OCI-LY3 (cell line): ENCODE measurements around the gene DRD4.

Experiments used
- H2AFZ ChIP-seq: fragments of 200-600, 300-600 bp; shearing (Covaris generic); 2 replicates; pipeline ENCODE4 v1.6.0; 2014; ENCODE audit warnings: antibody characterized with exemption, low read depth, low read length
- H3K27ac ChIP-seq: fragments of 200-600, 300-600 bp; sonication (generic); 2 replicates; pipeline ENCODE4 v1.5.1; 2014; ENCODE audit warnings: mild to moderate bottlenecking, low read length, moderate library complexity, mixed read lengths
- H3K27me3 ChIP-seq: fragments of 200-600, 300-600 bp; sonication (generic); 2 replicates; pipeline ENCODE4 v1.6.1; 2014; ENCODE audit warnings: low read depth, low read length, mixed read lengths
- H3K36me3 ChIP-seq: fragments of 200-600, 300-600 bp; sonication (generic); replicated peaks from 2 replicates; pipeline ENCODE3; 2014; ENCODE audit warnings: low read depth, low read length, mixed read lengths
- H3K4me1 ChIP-seq: fragments of 300-600, 200-600 bp; sonication (generic); 2 replicates; pipeline ENCODE4 v1.6.1; 2014; ENCODE audit warnings: low read length, mixed read lengths
- H3K4me2 ChIP-seq: fragments of 200-600, 300-600 bp; sonication (generic); 2 replicates; pipeline ENCODE4 v1.6.1; 2014; ENCODE audit warnings: low read length, mixed read lengths
- H3K4me3 ChIP-seq: fragments of 300-600, 200-600 bp; sonication (generic); 2 replicates; pipeline ENCODE4 v1.5.1; 2014; ENCODE audit warnings: antibody characterized with exemption, mild to moderate bottlenecking, low read length, moderate library complexity
- H3K79me2 ChIP-seq: fragments of 300-600, 200-600 bp; shearing (Covaris generic); 2 replicates; pipeline ENCODE4 v1.6.1; 2014; ENCODE audit warnings: mild to moderate bottlenecking, low read length, mixed read lengths
- H3K9ac ChIP-seq: fragments of 300-600, 200-600 bp; shearing (Covaris generic); 2 replicates; pipeline ENCODE4 v1.6.0; 2014; ENCODE audit warnings: mild to moderate bottlenecking, low read length, moderate library complexity
- H3K9me3 ChIP-seq: fragments of 200-600, 300-600 bp; shearing (Covaris generic); 2 replicates; pipeline ENCODE4 v1.6.1; 2014; ENCODE audit warnings: low read length, mixed read lengths; ENCODE audit not compliant: insufficient read depth
- H4K20me1 ChIP-seq: fragments of 200-600, 300-600 bp; sonication (generic); 2 replicates; pipeline ENCODE4 v1.6.1; 2016; ENCODE audit warnings: low read length, mixed read lengths; ENCODE audit not compliant: insufficient read depth
- CTCF ChIP-seq: fragments of 200-600, 300-600 bp; sonication (generic); IDR thresholded peaks from 2 replicates; pipeline ENCODE4 v1.5.1; 2014; ENCODE audit warnings: antibody characterized with exemption, low read length, low read depth
- EZH2phosphoT487 ChIP-seq: fragments of 200-600 bp; shearing (Covaris generic); IDR thresholded peaks from 2 replicates; pipeline ENCODE4 v1.6.1; 2018; ENCODE audit warnings: antibody characterized with exemption, mixed run types, low read depth

The DRD4 gene

GRCh38 chr11:679271-680207, 42.5 kb downstream of the DRD4 start:
- H3K79me2 ChIP-seq: no peaks in the 10 kb centered on the region
- H3K4me3 ChIP-seq: no peak overlapping the region
- H3K4me2 ChIP-seq: no peak overlapping the region
- no peak overlapping the region for H2AFZ ChIP-seq
- no peaks in the 10 kb centered on the region for H3K9me3 ChIP-seq
- no peak overlapping the region for H3K27ac ChIP-seq
- H3K9ac ChIP-seq: no peak overlapping the region
- H3K27me3 ChIP-seq: no peaks in the 10 kb centered on the region
- no peaks in the 10 kb centered on the region for H4K20me1 ChIP-seq
- H3K4me1 ChIP-seq: no peaks in the 10 kb centered on the region
- TF ChIP-seq EZH2phosphoT487: no peak
- no peak for TF ChIP-seq CTCF
- H3K36me3 ChIP-seq: peaks cover 39% of the 10 kb centered on the region

GRCh38 chr11:680476-680875, 43.4 kb downstream of the DRD4 start:
- no peaks in the 10 kb centered on the region for H4K20me1 ChIP-seq
- H3K9me3 ChIP-seq: no peaks in the 10 kb centered on the region
- TF ChIP-seq EZH2phosphoT487: no peak
- no peak for TF ChIP-seq CTCF
- no peak overlapping the region for H2AFZ ChIP-seq
- no peak overlapping the region for H3K4me3 ChIP-seq
- no peaks in the 10 kb centered on the region for H3K4me1 ChIP-seq
- H3K27me3 ChIP-seq: no peaks in the 10 kb centered on the region
- H3K27ac ChIP-seq: no peak overlapping the region
- no peak overlapping the region for H3K4me2 ChIP-seq
- H3K9ac ChIP-seq: no peak overlapping the region
- H3K36me3 ChIP-seq: peaks cover 39% of the 10 kb centered on the region
- H3K79me2 ChIP-seq: no peaks in the 10 kb centered on the region

- no peaks in the 10 kb centered on the region for H3K27me3 ChIP-seq
- H3K27ac ChIP-seq: no peak overlapping the region
- H3K4me1 ChIP-seq: no peaks in the 10 kb centered on the region
- no peak overlapping the region for H3K4me2 ChIP-seq
- H3K4me3 ChIP-seq: no peak overlapping the region
- TF ChIP-seq EZH2phosphoT487 (no peak), CTCF (no peak)
- no peak overlapping the region for H3K9ac ChIP-seq
- no peak overlapping the region for H2AFZ ChIP-seq
- H3K79me2 ChIP-seq: no peaks in the 10 kb centered on the region
- no peaks in the 10 kb centered on the region for H3K9me3 ChIP-seq
- H3K36me3 ChIP-seq: peaks cover 39% of the 10 kb centered on the region
- H4K20me1 ChIP-seq: no peaks in the 10 kb centered on the region
Observed at GRCh38 chr11:680970-681369, 43.9 kb downstream of the DRD4 start.

GRCh38 chr11:686451-687243, 49.6 kb downstream of the DRD4 start:
- TF ChIP-seq CTCF: no peak
- TF ChIP-seq EZH2phosphoT487: no peak
- no peaks in the 10 kb centered on the region for H3K27me3 ChIP-seq
- H3K79me2 ChIP-seq: peaks cover 12% of the 10 kb centered on the region; the same call in 1 of the 2 replicates
- H2AFZ ChIP-seq: no peak overlapping the region
- peaks cover 47% of the 10 kb centered on the region for H3K36me3 ChIP-seq
- H4K20me1 ChIP-seq: peaks cover 4% of the 10 kb centered on the region; the same call in 1 of the 2 replicates
- no peak overlapping the region for H3K4me3 ChIP-seq
- H3K9me3 ChIP-seq: no peaks in the 10 kb centered on the region
- no peak overlapping the region for H3K27ac ChIP-seq
- no peak overlapping the region for H3K9ac ChIP-seq
- H3K4me1 ChIP-seq: no peaks in the 10 kb centered on the region
- H3K4me2 ChIP-seq: no peak overlapping the region
